DMS153 treated with DMSO at 0.1 percent for 48 hours (cell line): ENCODE measurements around the gene MTERF4.
"Not testable (repeated sequence)": the region's sequence is repeated elsewhere in the genome, so short reads cannot be mapped to it uniquely, and the experiment has no call there.

ENCODE experiments used
- DNase-seq: peaks from one replicate; lab custom pipeline; 2025; ENCODE audit not compliant: unreplicated experiment; lab: John Stamatoyannopoulos, UW

Gene MTERF4

GRCh38 chr2:241112046-241112445 is 10.0 kb upstream of the MTERF4 start:
- DNase-seq = no peak

GRCh38 chr2:241111440-241111805 is 9.3 kb upstream of the MTERF4 start:
- DNase-seq = no peak

- DNase-seq = no peak
These were observed 8.7 kb upstream of the MTERF4 start for GRCh38 chr2:241110607-241111439.

GRCh38 chr2:241110089-241110606 is 8.1 kb upstream of the MTERF4 start:
- DNase-seq = no peak

DNA sequence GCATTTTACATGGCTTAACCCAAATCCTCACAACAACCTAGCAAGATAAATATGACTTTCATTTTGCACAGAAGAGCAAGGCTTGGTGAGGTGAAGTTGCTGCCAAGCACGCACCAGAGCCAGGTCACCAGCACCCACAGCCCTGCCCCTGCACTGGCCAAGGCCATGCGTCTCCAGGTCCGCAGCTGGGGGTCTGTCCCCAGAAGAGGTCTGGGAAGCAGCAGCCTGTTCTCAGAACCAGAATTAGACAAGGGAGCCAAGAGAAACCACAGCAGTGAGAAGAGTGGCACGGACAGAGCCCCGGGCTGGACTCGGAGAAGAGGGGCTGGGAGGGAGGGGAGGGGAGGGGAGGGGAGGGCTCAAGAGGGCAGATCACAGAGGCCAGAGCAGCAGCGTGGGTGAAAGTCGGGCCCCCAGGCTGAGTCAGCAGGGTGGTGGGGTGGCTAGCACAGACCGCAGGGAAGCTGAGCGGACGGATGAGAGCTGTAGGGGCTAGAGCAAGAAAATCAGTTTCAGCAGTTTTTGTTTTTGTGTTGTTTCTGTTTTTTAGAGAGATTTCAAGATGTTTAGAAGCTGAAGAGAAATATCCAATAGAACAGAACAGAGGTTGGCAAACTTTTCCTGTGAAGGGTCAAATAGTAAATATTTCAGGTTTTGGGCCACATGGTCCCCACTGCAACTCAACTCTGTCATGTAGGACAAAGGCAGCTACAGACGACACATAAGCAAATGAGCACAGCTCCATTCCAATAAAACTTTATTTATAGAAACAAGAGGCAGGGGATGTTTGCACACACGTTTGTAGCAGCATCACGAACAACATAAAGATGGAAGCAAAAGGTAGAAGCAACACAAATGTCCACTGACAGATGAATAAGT is 7.4 kb upstream of the MTERF4 start:
- DNase-seq = no peak

- DNase-seq = no peak
These were observed 6.5 kb upstream of the MTERF4 start for GRCh38 chr2:241108271-241109209.

- no peak for DNase-seq
These were observed 5.1 kb upstream of the MTERF4 start for GRCh38 chr2:241107031-241107783.

- DNase-seq = no peak
These were observed 3.6 kb upstream of the MTERF4 start for GRCh38 chr2:241105641-241106040.

DNA sequence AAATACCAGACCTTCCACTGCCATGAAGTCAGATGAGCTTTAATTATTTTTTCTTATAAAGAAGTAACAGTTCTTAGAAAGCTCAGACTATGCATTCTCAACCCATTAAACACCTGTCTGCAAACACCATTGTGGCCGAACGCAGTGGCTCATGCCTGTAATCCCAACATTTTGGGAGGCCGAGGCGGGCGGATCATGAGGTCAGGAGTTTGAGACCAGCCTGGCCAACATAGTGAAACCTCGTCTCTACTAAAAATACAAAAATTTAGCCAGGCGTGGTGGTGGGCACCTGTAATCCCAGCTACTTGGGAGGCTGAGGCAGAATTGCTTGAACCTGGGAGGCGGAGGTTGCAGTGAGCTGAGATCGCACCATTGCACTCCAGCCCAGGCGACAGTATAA is 2.5 kb upstream of the MTERF4 start:
- not testable (repeated sequence) for DNase-seq

DNA sequence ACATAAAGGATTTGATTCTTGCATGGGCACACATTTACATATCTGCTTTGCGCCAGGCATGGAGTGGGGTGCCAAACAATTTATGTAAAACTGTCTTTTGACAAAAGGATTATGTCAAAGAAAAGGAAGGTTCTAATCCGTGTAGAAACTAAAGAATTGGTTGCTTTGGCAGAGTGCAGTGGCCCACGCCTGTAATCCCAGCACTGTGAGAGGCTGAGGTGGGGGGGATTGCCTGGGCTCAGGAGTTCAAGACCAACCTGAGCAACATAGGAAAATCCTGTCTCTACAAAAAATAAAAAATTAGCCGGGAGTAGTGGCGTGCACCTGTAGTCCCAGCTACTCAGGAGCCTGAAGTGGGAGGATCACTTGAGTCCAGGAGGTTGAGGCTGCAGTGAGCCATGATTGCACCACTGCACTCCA is 1.1 kb upstream of the MTERF4 start:
- no peak for DNase-seq

GRCh38 chr2:241099246-241099645 is 2.8 kb downstream of the MTERF4 start:
- no peak for DNase-seq

GRCh38 chr2:241096979-241097378 is 5.1 kb downstream of the MTERF4 start:
- DNase-seq = no peak

DNA sequence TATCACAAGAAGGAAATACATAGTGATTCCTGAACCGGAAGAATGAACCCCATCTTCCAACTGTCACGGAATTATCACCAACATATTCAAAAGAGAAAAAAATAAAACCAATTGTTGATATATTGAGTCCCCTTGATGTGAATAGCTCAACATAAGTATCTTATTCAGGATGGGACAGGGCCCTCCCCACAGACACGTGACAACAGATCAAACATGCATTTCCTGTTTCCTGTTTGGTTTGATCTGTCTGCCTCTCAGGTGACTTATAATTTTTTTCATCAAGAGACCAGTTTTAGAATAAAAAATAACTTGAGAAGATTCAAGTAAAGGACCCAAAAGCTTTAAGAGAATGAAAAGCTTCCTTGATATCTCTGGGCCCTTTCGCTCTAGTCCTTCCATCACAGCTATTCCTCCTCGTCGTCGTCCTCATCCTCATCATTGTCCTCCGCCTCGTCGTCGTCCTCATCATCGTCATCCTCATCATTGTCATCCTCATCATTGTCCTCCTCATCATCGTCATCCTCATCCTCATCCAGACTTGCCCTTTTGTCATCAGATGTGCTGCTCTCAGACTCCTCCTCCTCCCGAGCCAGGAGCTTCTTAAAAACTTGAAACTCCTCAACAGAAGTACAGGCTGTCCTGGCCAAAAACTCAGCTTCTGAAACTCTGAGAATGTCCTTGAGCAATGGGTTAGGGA is 6.3 kb downstream of the MTERF4 start:
- DNase-seq = no peak

- DNase-seq = no peak
These were observed 7.1 kb downstream of the MTERF4 start for GRCh38 chr2:241094924-241095420.

GRCh38 chr2:241094172-241094571 is 7.9 kb downstream of the MTERF4 start:
- DNase-seq = no peak

GRCh38 chr2:241093133-241093781 is 8.8 kb downstream of the MTERF4 start:
- DNase-seq = peak; percentile 64

DNA sequence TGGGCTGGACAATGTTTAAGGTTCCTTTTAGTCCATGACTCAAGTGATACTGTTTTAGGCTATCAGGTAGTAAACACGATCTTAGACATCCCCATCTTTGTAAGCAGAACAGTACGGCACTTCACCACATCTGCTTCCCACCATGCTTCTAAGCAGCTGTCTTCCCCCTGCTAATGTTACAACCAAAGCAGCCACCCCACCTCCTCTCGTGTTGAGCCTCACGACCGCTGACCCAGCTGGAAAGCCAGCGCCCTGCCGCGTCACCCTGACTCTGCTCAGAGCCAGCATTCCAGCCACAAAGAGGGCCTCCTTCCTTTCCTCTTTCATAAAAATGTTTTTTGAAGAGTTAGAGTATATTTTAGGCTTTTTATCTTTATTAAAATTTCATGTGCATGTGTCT is 9.4 kb downstream of the MTERF4 start:
- peak; percentile 53 for DNase-seq

- no peak for DNase-seq
These were observed 10.2 kb downstream of the MTERF4 start for GRCh38 chr2:241091734-241092445.
